Astrocyte (in vitro differentiated cells and primary cell): Measurements from ENCODE around the gene HIC1. TPM values are rescaled to one million over a fixed set of nuclear protein-coding genes. Genes with fewer than 3 reads are reported as not detected.

Source experiments
- DNase-seq: peaks from one replicate; pipeline ENCODE4 v3.0.0-alpha.2; 2010; ENCODE audit warnings: low read depth
- FAIRE-seq: peaks from 2 replicates; lab custom pipeline; 2011; peaks lifted over from hg19 to GRCh38; lab: Jason Lieb, UNC
- H2AFZ ChIP-seq: 2 replicates; pipeline ENCODE4 v1.6.0; 2012; ENCODE audit warnings: low read depth, low read length, inconsistent platforms
- H3K27ac ChIP-seq: 2 replicates; pipeline ENCODE4 v1.5.1; 2011; ENCODE audit warnings: low read depth, low read length, inconsistent platforms
- H3K27me3 ChIP-seq: 2 replicates; pipeline ENCODE4 v1.6.0; 2011; ENCODE audit warnings: low read length, inconsistent platforms; ENCODE audit not compliant: insufficient read depth
- H3K36me3 ChIP-seq: 2 replicates; pipeline ENCODE4 v1.5.1; 2011; ENCODE audit warnings: low read length, inconsistent platforms; ENCODE audit not compliant: insufficient read depth
- H3K4me1 ChIP-seq: 2 replicates; pipeline ENCODE4 v1.5.1; 2011; ENCODE audit warnings: low read length, inconsistent platforms; ENCODE audit not compliant: insufficient read depth
- H3K4me2 ChIP-seq: 2 replicates; pipeline ENCODE4 v1.6.0; 2012; ENCODE audit warnings: low read length, inconsistent platforms
- H3K4me3 ChIP-seq: 2 replicates; pipeline ENCODE4 v1.5.1; 2011; ENCODE audit warnings: low read depth, mild to moderate bottlenecking, low read length, inconsistent platforms; ENCODE audit not compliant: insufficient read depth
- H3K79me2 ChIP-seq: 2 replicates; pipeline ENCODE4 v1.6.0; 2012; ENCODE audit warnings: mild to moderate bottlenecking, low read length, inconsistent platforms; ENCODE audit not compliant: insufficient read depth
- H3K9ac ChIP-seq: 2 replicates; pipeline ENCODE4 v1.6.0; 2012; ENCODE audit warnings: mild to moderate bottlenecking, low read length, inconsistent platforms
- H3K9me3 ChIP-seq: 2 replicates; pipeline ENCODE4 v1.5.1; 2012; ENCODE audit warnings: low read depth, mild to moderate bottlenecking, low read length, inconsistent platforms; ENCODE audit not compliant: insufficient read depth
- H4K20me1 ChIP-seq: 2 replicates; pipeline ENCODE4 v1.6.0; 2012; ENCODE audit warnings: low read length, inconsistent platforms; ENCODE audit not compliant: insufficient read depth
- H3K27ac Mint-ChIP-seq: one replicate; pipeline ENCODE4 v1.8.0; 2021; ENCODE audit warnings: mild to moderate bottlenecking, mixed read lengths; ENCODE audit not compliant: unreplicated experiment
- H3K27me3 Mint-ChIP-seq: one replicate; pipeline ENCODE4 v1.8.0; 2021; ENCODE audit warnings: low read depth, mixed read lengths; ENCODE audit not compliant: unreplicated experiment
- H3K36me3 Mint-ChIP-seq: one replicate; pipeline ENCODE4 v1.8.0; 2021; ENCODE audit warnings: low read depth, mixed read lengths; ENCODE audit not compliant: unreplicated experiment
- H3K4me1 Mint-ChIP-seq: one replicate; pipeline ENCODE4 v1.8.0; 2021; ENCODE audit warnings: low read depth, mixed read lengths; ENCODE audit not compliant: unreplicated experiment
- H3K4me3 Mint-ChIP-seq: one replicate; pipeline ENCODE4 v1.8.0; 2021; ENCODE audit warnings: mild to moderate bottlenecking, moderate library complexity, mixed read lengths; ENCODE audit not compliant: unreplicated experiment
- H3K9me3 Mint-ChIP-seq: one replicate; pipeline ENCODE4 v1.8.0; 2021; ENCODE audit warnings: mild to moderate bottlenecking, mixed read lengths; ENCODE audit not compliant: unreplicated experiment
- EZH2 ChIP-seq: IDR thresholded peaks from 2 replicates; pipeline ENCODE4 v1.6.1; 2012; ENCODE audit warnings: mild to moderate bottlenecking, low read length, inconsistent platforms; ENCODE audit not compliant: insufficient read depth
- total RNA-seq: library from RNA; stranded (reverse); gene quantifications from 2 replicates; pipeline ENCODE4 v1.2.1, GENCODE V29; 2021
- TF ChIP-seq, protein P1 (sequence below): IDR thresholded peaks from 2 replicates; pipeline ENCODE4 v1.5.1; 2011; ENCODE audit warnings: low read depth, mild to moderate bottlenecking, inconsistent platforms, low read length, moderate library complexity; ENCODE audit not compliant: insufficient read depth

HIC1 gene
- total RNA-seq, 1 donor from 2014 or later, result 9.0 TPM

DNA sequence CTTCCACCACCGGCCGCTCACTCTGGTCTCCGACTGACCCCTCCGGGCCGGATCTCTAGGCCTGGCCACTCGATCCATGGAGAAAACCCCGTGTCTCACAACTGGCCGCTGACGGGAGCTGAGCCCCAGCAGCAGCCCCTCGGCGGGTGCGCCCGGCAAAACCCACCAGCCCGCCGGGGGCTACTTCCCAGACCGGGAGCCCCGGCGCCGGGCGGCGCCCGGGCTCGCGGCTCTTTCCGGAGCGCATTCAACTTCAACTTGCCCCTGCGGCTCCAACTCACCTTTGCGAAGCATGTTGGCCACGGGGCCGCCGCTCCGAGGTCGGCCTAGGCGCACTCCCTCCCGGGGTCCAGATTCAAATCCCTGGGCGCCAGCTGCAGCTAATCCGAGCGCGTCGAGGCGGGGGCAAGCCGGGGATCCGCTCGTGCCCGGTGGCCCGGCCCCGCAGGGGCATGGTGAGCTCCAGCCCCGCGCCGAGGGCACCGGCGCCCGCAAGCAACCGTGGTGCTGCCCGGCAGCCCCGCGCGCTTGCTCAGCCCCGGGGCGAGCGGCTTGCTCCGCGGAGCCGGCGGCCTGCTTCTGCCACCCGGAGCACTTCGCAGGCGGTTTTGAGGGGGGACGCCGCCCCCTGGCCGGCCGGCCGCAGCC is 30.2 kb upstream of the HIC1 start:
- H3K4me2 ChIP-seq, result peak overlapping the region; percentile 81

DNA sequence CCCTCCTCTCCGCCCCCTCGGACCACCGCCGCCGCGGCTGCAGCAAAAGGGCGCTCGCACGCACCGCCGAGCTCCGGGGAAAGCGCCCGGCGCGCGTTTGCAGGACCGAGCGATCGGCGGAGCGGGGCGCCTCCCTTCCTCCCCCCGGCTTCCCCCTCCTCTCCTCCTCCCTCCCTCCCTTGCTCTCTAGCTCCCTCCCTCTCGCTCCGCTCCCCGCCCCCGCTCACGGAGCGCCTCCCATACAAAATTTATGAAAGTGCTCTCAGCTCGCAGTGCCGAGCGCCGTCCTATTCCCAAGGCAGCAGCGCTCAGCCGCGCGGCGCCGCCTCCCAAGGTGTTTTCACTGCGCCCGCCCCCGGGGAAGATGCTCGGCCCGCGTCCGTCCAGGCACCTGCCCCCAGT is 29.7 kb upstream of the HIC1 start, which contains the start of gene RTN4RL1:
Gene RTN4RL1 (minus strand): TSS at position 115 of the 402 bp plus-strand sequence. CDS start 469 bp downstream, outside the sequence.
- TF ChIP-seq EZH2, result peak; percentile 27
- TF ChIP-seq, protein P1, sequence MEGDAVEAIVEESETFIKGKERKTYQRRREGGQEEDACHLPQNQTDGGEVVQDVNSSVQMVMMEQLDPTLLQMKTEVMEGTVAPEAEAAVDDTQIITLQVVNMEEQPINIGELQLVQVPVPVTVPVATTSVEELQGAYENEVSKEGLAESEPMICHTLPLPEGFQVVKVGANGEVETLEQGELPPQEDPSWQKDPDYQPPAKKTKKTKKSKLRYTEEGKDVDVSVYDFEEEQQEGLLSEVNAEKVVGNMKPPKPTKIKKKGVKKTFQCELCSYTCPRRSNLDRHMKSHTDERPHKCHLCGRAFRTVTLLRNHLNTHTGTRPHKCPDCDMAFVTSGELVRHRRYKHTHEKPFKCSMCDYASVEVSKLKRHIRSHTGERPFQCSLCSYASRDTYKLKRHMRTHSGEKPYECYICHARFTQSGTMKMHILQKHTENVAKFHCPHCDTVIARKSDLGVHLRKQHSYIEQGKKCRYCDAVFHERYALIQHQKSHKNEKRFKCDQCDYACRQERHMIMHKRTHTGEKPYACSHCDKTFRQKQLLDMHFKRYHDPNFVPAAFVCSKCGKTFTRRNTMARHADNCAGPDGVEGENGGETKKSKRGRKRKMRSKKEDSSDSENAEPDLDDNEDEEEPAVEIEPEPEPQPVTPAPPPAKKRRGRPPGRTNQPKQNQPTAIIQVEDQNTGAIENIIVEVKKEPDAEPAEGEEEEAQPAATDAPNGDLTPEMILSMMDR, result no peak
- H3K9me3 ChIP-seq, result no peaks in the 10 kb centered on the region
- H3K4me2 ChIP-seq, result peak within 1 kb of the TSS; percentile 81
- H3K79me2 ChIP-seq, result no peaks in the 10 kb centered on the region
- H3K4me1 Mint-ChIP-seq, result no peaks in the 10 kb centered on the region
- no peaks in the 10 kb centered on the region for H3K36me3 ChIP-seq
- peaks cover 3% of the 10 kb centered on the region for H3K9me3 Mint-ChIP-seq
- H4K20me1 ChIP-seq, result no peaks in the 10 kb centered on the region
- DNase-seq, result peak; percentile 31
- peaks cover 47% of the 10 kb centered on the region for H3K27me3 Mint-ChIP-seq
- FAIRE-seq, result no peak
- H3K4me3 ChIP-seq, result peak within 1 kb of the TSS; percentile 28
- H3K36me3 Mint-ChIP-seq, result no peaks in the 10 kb centered on the region
- peaks cover 39% of the 10 kb centered on the region for H3K27me3 ChIP-seq
- H3K9ac ChIP-seq, result no peak within 1 kb of the TSS
- H2AFZ ChIP-seq, result peak within 1 kb of the TSS; percentile 75
- peak within 1 kb of the TSS; percentile 22 for H3K27ac Mint-ChIP-seq
- peak within 1 kb of the TSS; percentile 68 for H3K4me3 Mint-ChIP-seq
- H3K4me1 ChIP-seq, result peaks cover 16% of the 10 kb centered on the region
- no peak within 1 kb of the TSS for H3K27ac ChIP-seq

More for the DNA sequence above, 30.2 kb upstream of the HIC1 start:
- Mint-ChIP-seq H3K27ac (no peak overlapping the region), H3K27me3 (peaks cover 52% of the 10 kb centered on the region), H3K4me1 (no peaks in the 10 kb centered on the region), H3K9me3 (peaks cover 3% of the 10 kb centered on the region), H3K4me3 (no peak overlapping the region), H3K36me3 (no peaks in the 10 kb centered on the region)
- H3K9ac ChIP-seq, result no peak overlapping the region
- no peak overlapping the region for H3K27ac ChIP-seq
- no peak for DNase-seq
- H4K20me1 ChIP-seq, result no peaks in the 10 kb centered on the region
- no peaks in the 10 kb centered on the region for H3K9me3 ChIP-seq
- H3K4me1 ChIP-seq, result peaks cover 16% of the 10 kb centered on the region
- no peak for FAIRE-seq
- no peaks in the 10 kb centered on the region for H3K79me2 ChIP-seq
- peak overlapping the region; percentile 28 for H3K4me3 ChIP-seq
- H3K36me3 ChIP-seq, result no peaks in the 10 kb centered on the region
- H2AFZ ChIP-seq, result peak overlapping the region; percentile 75
- TF ChIP-seq, protein P1, result no peak
- peak; percentile 37 for TF ChIP-seq EZH2
- H3K27me3 ChIP-seq, result peaks cover 43% of the 10 kb centered on the region
